Measurements from ENCODE around the gene NAXD. TPM values are rescaled to one million over a fixed set of nuclear protein-coding genes. Genes with fewer than 3 reads are reported as not detected.

NAXD gene
- total and polyA plus RNA-seq, 2 of the 4 experiments (the other 2 are of a cell fraction), result 10.2 to 27.2 TPM

DNA sequence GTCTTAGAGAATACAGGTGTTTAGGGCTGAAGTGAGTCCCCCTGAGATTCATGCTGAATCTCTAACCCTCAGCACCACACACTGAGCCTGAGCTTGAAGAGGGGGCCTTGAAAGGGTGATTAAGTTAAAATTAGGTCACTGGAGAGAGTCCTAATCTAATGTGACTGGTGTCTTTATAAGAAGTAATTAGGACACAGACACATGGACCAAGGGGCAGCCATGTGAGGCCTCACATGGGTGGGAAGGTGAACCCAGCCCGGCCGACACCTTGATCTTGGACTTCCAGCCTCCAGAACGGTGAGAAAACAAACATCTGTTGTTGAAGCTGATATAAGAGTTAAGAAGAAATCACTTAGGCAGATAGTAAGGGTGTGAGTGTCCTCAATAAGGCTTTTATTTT lies 46.7 kb upstream of the NAXD start:
- no peaks in the 10 kb centered on the region for H3K4me1 ChIP-seq (ENCODE audit: control insufficient read depth, insufficient read depth, low read length)
- no TSS peak for BruUV-seq (replicated peaks)
- no peak overlapping the region for H3K27ac ChIP-seq (ENCODE audit: insufficient read depth, low read length)
- no peaks in the 10 kb centered on the region for H4K20me1 ChIP-seq (ENCODE audit: insufficient read depth, low read length)
- no peaks in the 10 kb centered on the region for H3K9me1 ChIP-seq (ENCODE audit: insufficient read depth, low read length)
- ChIA-PET POLR2A (ENCODE audit: unreplicated experiment) (no interaction called here), CTCF (no interaction called here)
- H2AK5ac ChIP-seq (ENCODE audit: low read depth, low read length), result no peak overlapping the region
- in situ Hi-C loops (cut with MboI; ENCODE audit: low sequenced_read_pairs), result no loop called here
- no peak overlapping the region for H2BK120ac ChIP-seq (ENCODE audit: low read depth, low read length)
- no peak overlapping the region for H3K4ac ChIP-seq (ENCODE audit: low read depth, low read length)
- no peaks in the 10 kb centered on the region for H3K36me3 ChIP-seq (ENCODE audit: control insufficient read depth, insufficient read depth, low read length)
- H3K4me2 ChIP-seq (ENCODE audit: low read depth, low read length), result no peak overlapping the region
- H3K9me3 ChIP-seq (ENCODE audit: control insufficient read depth, insufficient read depth, low read length), result peaks cover 4% of the 10 kb centered on the region
- H4K8ac ChIP-seq (ENCODE audit: low read depth in 2 of 2, low read length in 2 of 2), result no peak overlapping the region
- peaks cover 39% of the 10 kb centered on the region for H3K27me3 ChIP-seq (ENCODE audit: control insufficient read depth, insufficient read depth, low read length)
- H2BK20ac ChIP-seq (ENCODE audit: low read depth, low read length), result no peak overlapping the region
- no peak overlapping the region for H3K4me3 ChIP-seq (ENCODE audit: insufficient read depth, low read depth, low read length)
- no peak overlapping the region for H3K14ac ChIP-seq (replicated peaks; ENCODE audit: low read depth, low read length)
- H4K91ac ChIP-seq (ENCODE audit: insufficient read depth, low read depth, low read length), result no peak overlapping the region
- dilution Hi-C loops (cut with HindIII; ENCODE audit: low sequenced_read_pairs, unreplicated experiment), result no loop called here
- H3K79me1 ChIP-seq (ENCODE audit: low read depth in 1 of 2, low read length in 2 of 2), result no peaks in the 10 kb centered on the region
- H2AK9ac ChIP-seq (replicated peaks; ENCODE audit: low read depth, low read length, poor library complexity), result no peak overlapping the region
- no peak for DNase-seq
- no peak overlapping the region for H3K56ac ChIP-seq (ENCODE audit: extremely low read depth, insufficient read depth, low read length)
- H3K18ac ChIP-seq (ENCODE audit: low read depth, low read length), result no peak overlapping the region
- H2AFZ ChIP-seq (replicated peaks; ENCODE audit: low read length, poor library complexity), result no peak overlapping the region
- H2BK15ac ChIP-seq (ENCODE audit: low read depth, low read length), result no peak overlapping the region
- no peak overlapping the region for H2BK5ac ChIP-seq (ENCODE audit: low read depth, low read length, poor library complexity, severe bottlenecking)
- H3K9ac ChIP-seq (ENCODE audit: low read depth, low read length), result no peak overlapping the region
- WGBS, 2 experiments (ENCODE audit: extremely low coverage in 2 of 2, insufficient read length in 1 of 2), result 88% methylated on average over 2 of the region's 3 CpGs; no CpG with 5 or more reads in 1 of the 2 experiments
- no peak for ATAC-seq (ENCODE audit: low read depth)
- TF ChIP-seq ELK1 (IDR thresholded peaks at IDR 0.05; ENCODE audit: borderline replicate concordance, low read depth, low read length), result no peak
- TF ChIP-seq RCOR1 (IDR thresholded peaks at IDR 0.05; ENCODE audit: insufficient replicate concordance, low read length), result no peak
- no peak for TF ChIP-seq CHD1 (IDR thresholded peaks at IDR 0.05; ENCODE audit: low read depth, low read length)
- TF ChIP-seq SMC3 (IDR thresholded peaks at IDR 0.05; ENCODE audit: low read depth, low read length), result no peak
- TF ChIP-seq CEBPB (IDR thresholded peaks at IDR 0.05; ENCODE audit: low read depth, low read length), result no peak
- no peak for TF ChIP-seq NFE2L2 (IDR thresholded peaks at IDR 0.05; ENCODE audit: low read depth, low read length)
- TF ChIP-seq BHLHE40 (IDR thresholded peaks at IDR 0.05; ENCODE audit: low read depth, low read length), result no peak
- TF ChIP-seq RAD21 (IDR thresholded peaks at IDR 0.05; ENCODE audit: low read length), result no peak
- TF ChIP-seq USF2 (IDR thresholded peaks at IDR 0.05; ENCODE audit: low read depth, low read length), result no peak
- TF ChIP-seq POLR2A (IDR thresholded peaks at IDR 0.05; ENCODE audit: low read depth, low read length), result no peak
- TF ChIP-seq MAFK (IDR thresholded peaks at IDR 0.05; ENCODE audit: low read depth, low read length), result no peak
- no peak for TF ChIP-seq MXI1 (IDR thresholded peaks at IDR 0.05; ENCODE audit: borderline replicate concordance, low read depth, low read length)
- TF ChIP-seq, protein P1, sequence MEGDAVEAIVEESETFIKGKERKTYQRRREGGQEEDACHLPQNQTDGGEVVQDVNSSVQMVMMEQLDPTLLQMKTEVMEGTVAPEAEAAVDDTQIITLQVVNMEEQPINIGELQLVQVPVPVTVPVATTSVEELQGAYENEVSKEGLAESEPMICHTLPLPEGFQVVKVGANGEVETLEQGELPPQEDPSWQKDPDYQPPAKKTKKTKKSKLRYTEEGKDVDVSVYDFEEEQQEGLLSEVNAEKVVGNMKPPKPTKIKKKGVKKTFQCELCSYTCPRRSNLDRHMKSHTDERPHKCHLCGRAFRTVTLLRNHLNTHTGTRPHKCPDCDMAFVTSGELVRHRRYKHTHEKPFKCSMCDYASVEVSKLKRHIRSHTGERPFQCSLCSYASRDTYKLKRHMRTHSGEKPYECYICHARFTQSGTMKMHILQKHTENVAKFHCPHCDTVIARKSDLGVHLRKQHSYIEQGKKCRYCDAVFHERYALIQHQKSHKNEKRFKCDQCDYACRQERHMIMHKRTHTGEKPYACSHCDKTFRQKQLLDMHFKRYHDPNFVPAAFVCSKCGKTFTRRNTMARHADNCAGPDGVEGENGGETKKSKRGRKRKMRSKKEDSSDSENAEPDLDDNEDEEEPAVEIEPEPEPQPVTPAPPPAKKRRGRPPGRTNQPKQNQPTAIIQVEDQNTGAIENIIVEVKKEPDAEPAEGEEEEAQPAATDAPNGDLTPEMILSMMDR (conservative IDR thresholded peaks at IDR 0.05; ENCODE audit: low read depth, low read length), result no peak
- no peak for TF ChIP-seq RFX5 (IDR thresholded peaks at IDR 0.05; ENCODE audit: low read depth, low read length)
- no peak overlapping the region for H3K23ac ChIP-seq (ENCODE audit: low read depth, low read length)
- intact Hi-C loops (cut with micrococcal nuclease), result no loop called here
- H4K5ac ChIP-seq (ENCODE audit: low read depth, low read length), result no peak overlapping the region
